HG02678 (cell line): Measurements from ENCODE around the gene TRAPPC3L.
A peak's percentile ranks its signal among the peaks of the same experiment; 100 is the strongest.

Source experiments
- ATAC-seq: cut with Tn5 transposase; IDR thresholded peaks from one replicate; pipeline ENCODE4 v1.9.1; 2021; ENCODE audit warnings: mild to moderate bottlenecking, moderate library complexity; ENCODE audit not compliant: unreplicated experiment

The TRAPPC3L gene

GRCh38 chr6:116560130-116560529 is 14.6 kb upstream of the TRAPPC3L start:
- ATAC-seq = no peak

- no peak for ATAC-seq
Observed at GRCh38 chr6:116557893-116558292, 12.4 kb upstream of the TRAPPC3L start.

- no peak for ATAC-seq
Observed at GRCh38 chr6:116556814-116557415, 11.4 kb upstream of the TRAPPC3L start.

GRCh38 chr6:116556065-116556464 is 10.6 kb upstream of the TRAPPC3L start:
- no peak for ATAC-seq

GRCh38 chr6:116553451-116553850 is 8.0 kb upstream of the TRAPPC3L start, which contains the start of gene CALHM4:
Gene CALHM4, plus strand, starts transcription at chr6:116553751. Its CDS starts 43 bp downstream, at chr6:116553794.
- no peak for ATAC-seq

- ATAC-seq = no peak
Observed at GRCh38 chr6:116550796-116551195, 5.3 kb upstream of the TRAPPC3L start.

GRCh38 chr6:116547358-116547757 is 1.9 kb upstream of the TRAPPC3L start:
- ATAC-seq = no peak

GRCh38 chr6:116543149-116543548 is 2.3 kb downstream of the TRAPPC3L start:
- no peak for ATAC-seq

- no peak for ATAC-seq
Observed at GRCh38 chr6:116542426-116542825, 3.1 kb downstream of the TRAPPC3L start.

GRCh38 chr6:116536216-116536621 is 9.3 kb downstream of the TRAPPC3L start:
- ATAC-seq = no peak

GRCh38 chr6:116535109-116535508 is 10.4 kb downstream of the TRAPPC3L start:
- no peak for ATAC-seq

- ATAC-seq = no peak
Observed at GRCh38 chr6:116533233-116533957, 12.1 kb downstream of the TRAPPC3L start.

- ATAC-seq = peak; percentile 81
Observed at GRCh38 chr6:116531675-116532570, 13.6 kb downstream of the TRAPPC3L start.

- no peak for ATAC-seq
Observed at GRCh38 chr6:116530436-116530835, 15.0 kb downstream of the TRAPPC3L start.

GRCh38 chr6:116529466-116530290 is 15.8 kb downstream of the TRAPPC3L start:
- no peak for ATAC-seq

GRCh38 chr6:116528780-116529179 is 16.7 kb downstream of the TRAPPC3L start:
- ATAC-seq = no peak

GRCh38 chr6:116528133-116528532 is 17.4 kb downstream of the TRAPPC3L start:
- no peak for ATAC-seq

- ATAC-seq = no peak
Observed at GRCh38 chr6:116524236-116524635, 21.2 kb downstream of the TRAPPC3L start.

- ATAC-seq = no peak
Observed at GRCh38 chr6:116522896-116523295, 22.6 kb downstream of the TRAPPC3L start.

GRCh38 chr6:116518621-116519368 is 26.7 kb downstream of the TRAPPC3L start:
- no peak for ATAC-seq
